Measurements from ENCODE around the gene LCNL1.

Gene LCNL1

DNA sequence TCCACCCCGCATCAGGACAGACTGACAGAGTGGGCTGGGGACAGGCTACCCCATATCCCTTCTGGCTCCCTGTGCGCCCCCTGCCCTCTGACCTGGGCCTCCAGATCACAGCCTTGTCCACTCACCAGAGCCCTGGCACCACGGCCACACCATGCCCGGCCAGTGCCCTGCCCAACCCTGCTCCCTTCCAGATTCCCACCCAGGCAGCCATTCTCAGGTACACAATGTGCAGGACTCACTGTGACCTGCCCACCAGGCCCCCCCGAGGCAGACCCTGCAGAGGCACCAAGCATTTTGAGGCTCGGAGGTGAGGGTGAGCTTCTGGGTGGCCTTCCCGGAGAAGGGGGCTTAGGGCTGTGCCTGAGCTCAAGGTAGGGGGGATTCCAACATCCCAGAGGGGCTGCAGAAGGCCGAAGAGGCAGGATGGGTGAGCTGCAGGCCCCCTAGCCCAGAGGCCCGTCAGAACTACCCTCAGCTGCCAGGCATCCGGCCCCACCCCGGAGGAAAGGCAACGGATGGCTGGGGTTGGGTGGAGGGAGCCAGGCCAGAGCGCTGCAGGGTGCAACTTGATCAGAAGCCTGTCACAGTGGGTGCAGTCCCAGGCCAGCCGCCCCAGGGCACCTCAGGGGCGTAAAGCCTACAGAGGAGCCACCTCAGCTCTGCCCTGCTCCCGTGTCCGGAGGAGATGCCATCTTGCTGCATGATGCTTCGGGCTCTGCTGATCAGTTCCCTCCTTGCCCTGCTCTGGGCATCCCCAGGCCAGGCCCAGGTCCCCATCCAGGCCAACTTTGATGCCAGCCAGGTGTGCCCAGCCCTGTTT is at the start of gene LCNL1:
Gene LCNL1, plus strand, starts transcription at position 762 of the 820 bp plus-strand sequence. CDS start 594 bp downstream, outside the sequence.
- Histone ChIP-seq H3K9ac (no peak within 1 kb of the TSS), H3K4me2 (peak within 1 kb of the TSS in 4 of 11 experiments; percentile 24 to 35 (median 30); a peak in 5 of 22 replicates)

DNA sequence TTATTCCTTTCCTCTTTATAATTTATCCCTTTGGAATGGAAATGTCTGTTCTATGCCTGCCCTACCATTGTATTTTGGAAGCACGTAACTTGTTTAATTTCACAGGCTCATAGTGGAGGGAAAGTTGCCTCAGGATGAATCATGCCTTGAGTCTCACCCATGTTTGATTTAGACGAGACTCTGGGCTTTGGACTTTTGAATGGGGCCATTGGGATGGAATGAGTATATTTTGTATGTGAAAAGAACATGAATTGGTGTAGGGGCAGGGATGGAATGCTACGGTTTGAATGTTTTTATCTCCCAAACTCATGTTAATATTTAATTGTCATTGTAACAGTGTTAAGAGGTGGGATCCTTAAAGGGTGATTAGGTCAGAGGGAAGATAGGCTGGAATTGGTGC is 48.5 kb upstream of the LCNL1 start:
- H3K27me3 ChIP-seq = no peaks in the 10 kb centered on the region
- H3K9me3 ChIP-seq (replicated peaks in 1 of 11) = peaks cover 0 to 10% (median 0%) of the 10 kb centered on the region in 11 experiments; a peak in 4 of 22 replicates
- H4K20me1 ChIP-seq = peaks cover 2 to 27% (median 5%) of the 10 kb centered on the region in 11 experiments; a peak in 19 of 22 replicates
- peak overlapping the region in 2 of 11 experiments; percentile 45 to 58; a peak in 4 of 22 replicates for H3K27ac ChIP-seq
- H3K36me3 ChIP-seq = peaks cover 8 to 81% (median 63%) of the 10 kb centered on the region in 11 experiments
- peaks cover 0 to 74% (median 20%) of the 10 kb centered on the region in 10 experiments; a peak in 16 of 20 replicates for H3K4me1 ChIP-seq
- H3K4me3 ChIP-seq = no peak overlapping the region
- no peak for TF ChIP-seq Cebpa-rat (IDR thresholded peaks at IDR 0.05)
- H3K9ac ChIP-seq = no peak overlapping the region
- peak overlapping the region in 4 of 11 experiments; percentile 44 to 65 (median 61); a peak in 5 of 22 replicates for H3K4me2 ChIP-seq

More for the DNA sequence above, at the start of gene LCNL1:
- Histone ChIP-seq H3K4me3 (no peak within 1 kb of the TSS), H3K27ac (no peak within 1 kb of the TSS), H3K27me3 (peaks cover 33 to 55% (median 51%) of the 10 kb centered on the region in 11 experiments), H3K4me1 (peaks cover under 1 to 24% (median 16%) of the 10 kb centered on the region in 10 experiments; a peak in 19 of 20 replicates), H3K36me3 (no peaks in the 10 kb centered on the region), H3K9me3 (replicated peaks in 1 of 11) (no peaks in the 10 kb centered on the region), H4K20me1 (no peaks in the 10 kb centered on the region; a peak in 1 of 22 replicates)
- no peak for TF ChIP-seq Cebpa-rat (IDR thresholded peaks at IDR 0.05)

DNA sequence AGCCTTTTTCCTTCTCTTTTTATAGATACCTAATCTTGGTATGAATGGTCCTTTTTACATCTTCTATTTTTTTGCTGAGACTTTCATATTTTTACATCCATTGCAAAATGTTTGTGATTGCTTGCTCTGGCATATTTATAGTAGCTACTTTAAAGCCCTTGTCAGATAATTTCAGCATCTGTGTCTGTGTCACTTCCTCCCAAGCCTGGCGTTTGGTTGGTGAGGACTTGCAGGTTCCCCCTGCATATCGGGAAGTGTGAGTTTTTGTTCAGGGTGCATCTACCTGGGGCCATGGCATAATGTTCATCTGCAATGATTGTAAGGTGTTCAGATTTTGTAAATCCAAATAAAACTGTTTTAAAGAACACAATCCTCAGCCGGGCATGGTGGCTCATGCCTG is 47.1 kb upstream of the LCNL1 start:
- H3K9ac ChIP-seq = no peak overlapping the region
- no peaks in the 10 kb centered on the region for H3K27me3 ChIP-seq
- peaks cover 0 to 10% (median 0%) of the 10 kb centered on the region in 11 experiments; a peak in 4 of 22 replicates for H3K9me3 ChIP-seq (replicated peaks in 1 of 11)
- peaks cover 21 to 81% (median 63%) of the 10 kb centered on the region in 11 experiments for H3K36me3 ChIP-seq
- peak overlapping the region in 6 of 11 experiments; percentile 15 to 65 (median 52); a peak in 12 of 22 replicates for H3K4me2 ChIP-seq
- H3K4me1 ChIP-seq = peaks cover 0 to 88% (median 27%) of the 10 kb centered on the region in 10 experiments; a peak in 16 of 20 replicates
- H3K4me3 ChIP-seq = no peak overlapping the region
- peak overlapping the region in 3 of 11 experiments; percentile 30 to 58 (median 45); a peak in 6 of 22 replicates for H3K27ac ChIP-seq
- H4K20me1 ChIP-seq = peaks cover 16 to 41% (median 19%) of the 10 kb centered on the region in 11 experiments; a peak in 21 of 22 replicates
- TF ChIP-seq Cebpa-rat (IDR thresholded peaks at IDR 0.05) = no peak

DNA sequence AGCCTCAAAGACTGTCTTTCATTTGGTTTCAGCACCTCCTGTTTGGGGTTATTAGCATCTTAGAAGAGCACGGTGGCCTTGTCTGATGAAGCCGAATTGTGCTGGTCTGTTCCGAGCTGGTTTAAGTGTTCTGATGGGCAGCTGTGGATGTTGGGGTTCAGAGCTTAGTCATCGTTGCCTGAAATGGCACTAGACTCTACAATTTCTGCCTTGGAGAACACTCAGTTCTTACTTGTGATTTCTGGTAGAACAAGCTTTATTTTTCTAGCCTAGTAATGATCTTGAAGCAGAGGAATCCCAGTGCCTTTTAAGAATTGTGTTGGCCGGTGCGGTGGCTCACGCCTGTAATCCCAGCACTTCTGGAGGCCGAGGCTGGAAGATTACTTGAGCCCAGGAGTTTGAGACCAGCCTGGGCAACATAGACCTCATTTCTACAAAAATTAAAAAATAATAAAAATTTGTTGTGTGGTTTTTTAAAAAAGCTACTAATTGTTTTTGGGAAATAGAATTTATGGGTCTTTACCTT is 46.1 kb upstream of the LCNL1 start:
- Histone ChIP-seq H3K27ac (peak overlapping the region in 3 of 11 experiments; percentile 1 to 58 (median 45); a peak in 4 of 22 replicates), H3K4me1 (peaks cover 0 to 94% (median 27%) of the 10 kb centered on the region in 10 experiments; a peak in 16 of 20 replicates)
- no peak for TF ChIP-seq Cebpa-rat (IDR thresholded peaks at IDR 0.05)

DNA sequence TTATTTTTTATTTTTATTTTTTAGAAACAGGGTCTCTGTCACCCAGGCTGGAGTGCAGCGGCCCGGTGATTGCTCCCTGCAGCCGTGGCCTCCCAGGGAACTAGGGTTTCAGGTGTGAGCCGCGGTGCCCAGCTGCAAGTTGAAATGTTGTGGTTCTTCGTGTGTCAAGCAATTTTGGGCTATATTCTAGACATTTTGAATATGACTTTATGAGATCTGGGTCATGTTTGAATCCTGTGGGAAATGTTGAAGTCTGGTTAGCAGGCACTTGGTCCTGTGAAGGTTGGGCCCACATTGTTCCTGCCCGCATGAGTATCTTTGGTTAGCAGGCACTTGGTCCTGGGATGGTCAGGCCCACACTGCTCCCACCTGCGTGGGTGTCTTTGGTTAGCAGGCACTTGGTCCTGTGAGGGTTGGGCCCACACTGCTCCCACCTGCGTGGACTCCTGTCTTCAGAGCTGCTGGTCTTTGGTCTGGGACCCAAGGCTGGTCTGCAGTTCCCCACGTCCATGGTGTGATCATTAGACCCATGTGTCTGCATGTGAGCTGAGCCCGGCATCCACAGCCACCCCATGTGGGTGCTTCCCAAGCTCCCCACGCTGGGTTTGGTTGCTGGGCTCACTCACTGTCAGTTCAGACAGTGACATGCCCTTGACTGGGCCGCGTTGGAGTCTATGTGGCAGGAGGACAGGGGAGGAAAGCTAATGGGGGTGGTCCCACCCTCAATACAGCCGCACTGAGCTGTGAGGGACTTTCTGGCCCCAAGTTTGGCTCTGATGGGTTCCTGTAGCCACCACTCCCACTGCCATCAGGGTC is 45.4 kb upstream of the LCNL1 start:
- H3K27me3 ChIP-seq = no peaks in the 10 kb centered on the region
- H3K36me3 ChIP-seq = peaks cover 39 to 86% (median 72%) of the 10 kb centered on the region in 11 experiments
- H3K4me1 ChIP-seq = peaks cover 0 to 95% (median 30%) of the 10 kb centered on the region in 10 experiments; a peak in 16 of 20 replicates
- peak overlapping the region in 1 of 11 experiments; percentile 10; a peak in 1 of 22 replicates for H3K4me2 ChIP-seq
- TF ChIP-seq Cebpa-rat (IDR thresholded peaks at IDR 0.05) = no peak
- H3K9me3 ChIP-seq (replicated peaks in 1 of 11) = peaks cover 0 to 7% (median 0%) of the 10 kb centered on the region in 11 experiments; a peak in 4 of 22 replicates
- 0 out of 22 replicates have a peak overlapping the region, but pooled peaks of 1 of the 11 experiments have one; percentile 14 for H3K9ac ChIP-seq
- peaks cover 33 to 58% (median 36%) of the 10 kb centered on the region in 11 experiments; a peak in 21 of 22 replicates for H4K20me1 ChIP-seq
- no peak overlapping the region for H3K4me3 ChIP-seq
- peak overlapping the region in 2 of 11 experiments; percentile 14 to 58; a peak in 3 of 22 replicates for H3K27ac ChIP-seq

More for the DNA sequence above, 46.1 kb upstream of the LCNL1 start:
- H3K9me3 ChIP-seq (replicated peaks in 1 of 11) = peaks cover 0 to 7% (median 0%) of the 10 kb centered on the region in 11 experiments; a peak in 4 of 22 replicates
- peak overlapping the region in 1 of 11 experiments; percentile 65; a peak in 1 of 22 replicates for H3K4me2 ChIP-seq
- no peaks in the 10 kb centered on the region for H3K27me3 ChIP-seq
- H3K4me3 ChIP-seq = no peak overlapping the region
- peaks cover 26 to 51% (median 30%) of the 10 kb centered on the region in 11 experiments; a peak in 21 of 22 replicates for H4K20me1 ChIP-seq
- peaks cover 32 to 81% (median 66%) of the 10 kb centered on the region in 11 experiments for H3K36me3 ChIP-seq
- H3K9ac ChIP-seq = no peak overlapping the region

DNA sequence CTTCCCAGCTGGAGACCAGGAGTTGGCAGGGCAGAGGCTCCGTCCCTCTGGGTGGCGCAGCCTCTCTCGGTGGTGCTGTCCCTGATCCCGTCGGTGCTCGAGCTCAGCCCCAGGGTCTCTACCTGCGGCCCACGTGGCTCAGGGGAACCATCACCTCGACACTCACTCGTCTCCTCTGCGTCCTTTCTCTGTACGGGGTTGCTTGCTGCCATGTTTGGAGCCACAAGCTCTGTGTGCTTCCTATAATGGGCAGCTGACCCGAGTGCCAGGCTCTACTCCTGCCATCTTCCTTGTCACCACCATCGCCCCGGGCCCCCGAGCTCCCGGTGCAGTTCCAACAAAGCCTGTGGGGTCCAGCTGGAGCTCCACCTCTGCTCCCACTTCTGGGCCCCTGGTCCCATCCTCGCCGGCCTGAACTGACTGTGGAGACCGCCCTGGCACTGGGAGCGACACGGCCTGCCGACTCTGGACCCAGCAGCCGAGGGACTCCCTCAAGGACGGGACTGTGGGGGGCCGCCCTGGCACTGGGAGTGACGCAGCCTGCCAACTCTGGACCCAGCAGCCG is 43.3 kb upstream of the LCNL1 start:
- TF ChIP-seq Cebpa-rat (IDR thresholded peaks at IDR 0.05) = no peak
- Histone ChIP-seq H3K27me3 (no peaks in the 10 kb centered on the region), H3K4me1 (peaks cover 7 to 85% (median 42%) of the 10 kb centered on the region in 10 experiments; a peak in 19 of 20 replicates), H3K4me2 (peak overlapping the region in 8 of 11 experiments; percentile 21 to 56 (median 40); a peak in 11 of 22 replicates), H4K20me1 (peaks cover 47 to 78% (median 55%) of the 10 kb centered on the region in 11 experiments; a peak in 21 of 22 replicates), H3K9ac (peak overlapping the region in 7 of 11 experiments; percentile 2 to 56 (median 31); a peak in 6 of 22 replicates), H3K4me3 (no peak overlapping the region), H3K9me3 (replicated peaks in 1 of 11) (peaks cover 0 to 7% (median 0%) of the 10 kb centered on the region in 11 experiments; a peak in 4 of 22 replicates), H3K27ac (peak overlapping the region in 5 of 11 experiments; percentile 13 to 35 (median 19); a peak in 7 of 22 replicates), H3K36me3 (peaks cover 48 to 77% (median 67%) of the 10 kb centered on the region in 11 experiments)

DNA sequence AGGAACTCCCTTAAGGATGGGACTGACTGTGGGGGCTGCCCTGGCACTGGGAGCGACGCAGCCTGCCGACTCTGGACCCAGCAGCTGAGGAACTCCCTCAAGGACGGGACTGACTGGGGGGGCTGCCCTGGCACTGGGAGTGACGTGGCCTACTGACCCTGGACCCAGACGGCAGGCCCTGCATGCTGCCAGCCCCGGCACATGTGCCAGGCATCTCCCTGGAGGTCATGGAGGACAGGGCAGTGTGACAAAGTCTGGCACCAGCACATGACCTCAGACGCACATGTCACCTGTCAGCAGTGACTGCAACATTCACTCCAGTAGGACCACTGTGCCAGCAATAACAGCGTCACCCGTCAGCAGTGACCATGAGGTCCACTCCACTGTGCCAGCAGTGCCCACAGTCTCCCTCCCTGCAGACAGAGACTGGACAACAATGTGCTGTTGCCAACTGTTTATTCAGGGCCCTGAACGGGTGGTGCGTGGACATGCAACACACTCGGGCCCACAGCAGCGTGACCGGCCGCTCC is 42.7 kb upstream of the LCNL1 start:
- Histone ChIP-seq H3K27ac (peak overlapping the region in 2 of 11 experiments; percentile 18 to 20; a peak in 3 of 22 replicates), H3K27me3 (no peaks in the 10 kb centered on the region), H3K36me3 (peaks cover 44 to 72% (median 63%) of the 10 kb centered on the region in 11 experiments), H3K4me2 (peak overlapping the region in 2 of 11 experiments; percentile 56; a peak in 5 of 22 replicates), H3K9me3 (replicated peaks in 1 of 11) (peaks cover 0 to 7% (median 0%) of the 10 kb centered on the region in 11 experiments; a peak in 4 of 22 replicates), H4K20me1 (peaks cover 47 to 78% (median 55%) of the 10 kb centered on the region in 11 experiments; a peak in 21 of 22 replicates), H3K9ac (peak overlapping the region in 3 of 11 experiments; percentile 26 to 56 (median 29); a peak in 4 of 22 replicates), H3K4me3 (no peak overlapping the region), H3K4me1 (peaks cover 11 to 82% (median 42%) of the 10 kb centered on the region in 10 experiments)
- TF ChIP-seq Cebpa-rat (IDR thresholded peaks at IDR 0.05) = no peak
